Fibroblast of skin of left biceps (primary cell): Measurements from ENCODE around the gene AMY2B.
"Not testable (repeated sequence)": the region's sequence is repeated elsewhere in the genome, so short reads cannot be mapped to it uniquely, and the experiment has no call there.

Source experiments
- DNase-seq, 2 experiments: peaks; one replicate each; pipeline ENCODE4 v3.0.0-alpha.2; 2013; ENCODE audit warnings: low read depth in 2 of 2

AMY2B gene

DNA sequence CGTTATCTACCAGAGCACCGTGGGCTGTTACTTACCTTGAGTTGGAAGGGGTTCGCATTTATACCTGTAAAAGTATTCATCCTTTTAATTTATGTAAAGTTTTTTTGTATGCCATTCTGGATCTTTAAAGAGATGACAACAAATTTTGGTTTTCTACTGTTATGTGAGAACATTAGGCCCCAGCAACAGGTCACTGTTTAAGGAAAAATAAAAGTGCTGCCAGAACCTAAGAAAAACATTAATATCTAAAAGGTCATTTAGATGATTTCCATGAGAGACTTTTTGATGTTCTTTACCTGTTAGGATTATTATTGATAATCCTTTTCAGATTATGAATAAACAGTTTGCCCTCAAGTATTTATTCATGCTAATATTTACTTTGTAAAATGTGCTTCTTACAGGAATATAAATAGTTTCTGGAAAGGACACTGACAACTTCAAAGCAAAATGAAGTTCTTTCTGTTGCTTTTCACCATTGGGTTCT, 45.6 kb downstream of the AMY2B start, which contains the start of gene AMY2A:
AMY2A (plus strand) TSS at position 434 of the 484 bp plus-strand sequence; CDS start at position 448, 14 bp downstream.
- DNase-seq, result not testable (repeated sequence)

DNA sequence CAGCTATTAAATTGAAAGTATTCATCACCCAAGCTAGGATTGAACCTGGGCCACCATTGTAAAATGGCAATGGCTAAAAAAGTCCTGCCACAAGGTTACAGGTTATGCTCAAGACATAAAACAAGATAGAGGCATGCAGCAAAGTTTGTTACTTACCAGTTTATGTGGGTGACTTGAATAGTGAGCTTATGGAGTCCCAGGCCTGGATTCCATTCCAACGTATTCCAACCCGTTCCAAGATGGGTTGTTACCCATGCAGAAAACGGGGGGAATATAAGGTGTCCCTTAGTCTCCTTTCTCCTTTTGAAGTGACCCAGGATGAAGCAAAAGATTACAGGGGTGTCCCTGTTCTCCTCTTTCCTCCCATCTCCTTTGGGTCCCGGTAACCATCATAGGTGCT, 56.0 kb downstream of the AMY2B start:
- DNase-seq, result not testable (repeated sequence)
